Epithelial cell of proximal tubule (primary cell): ENCODE data around the gene ACSL5. TPM values are rescaled to one million over a fixed set of nuclear protein-coding genes. Genes with fewer than 3 reads are reported as not detected.

ENCODE experiments used
- DNase-seq: peaks from one replicate; pipeline ENCODE4 v3.0.0-alpha.2; 2011; ENCODE audit warnings: low read depth
- H3K4me3 ChIP-seq: 2 replicates; pipeline ENCODE4 v1.5.1; 2011; ENCODE audit warnings: low read depth, mild to moderate bottlenecking, low read length
- total RNA-seq: library from RNA; depleted of rRNA; stranded (reverse); fragments of >200 nt; gene quantifications from 2 replicates; pipeline ENCODE4 v1.2.3, GENCODE V29; 2015
- TF ChIP-seq, protein P1 (sequence below): conservative IDR thresholded peaks from 2 replicates; pipeline ENCODE4 v1.5.1; 2012; ENCODE audit warnings: low read depth, mild to moderate bottlenecking, low read length

ACSL5 gene
- total RNA-seq, 1 donor from 2014 or later: 3.1 TPM

DNA sequence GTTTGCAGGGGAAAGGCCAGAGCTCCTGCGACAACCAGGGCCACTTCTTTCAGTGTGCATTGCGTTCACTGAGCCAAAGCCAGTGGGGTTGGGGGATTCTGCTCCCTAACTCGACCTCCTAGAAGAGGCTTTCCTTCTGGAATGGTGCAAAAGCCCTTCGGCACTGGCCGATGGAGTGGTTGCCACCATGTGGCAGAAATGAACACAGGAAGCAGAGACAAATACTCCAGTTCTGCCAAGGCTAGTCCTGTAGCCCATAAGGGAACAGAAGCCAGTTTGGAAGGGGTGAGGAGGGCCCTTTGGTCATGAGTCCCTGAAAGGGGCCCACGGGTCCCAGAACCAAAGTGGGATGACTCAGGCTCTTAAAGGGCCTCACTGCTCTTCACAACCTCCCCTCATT lies 29.7 kb upstream of the ACSL5 start:
- DNase-seq: no peak
- TF ChIP-seq, protein P1, sequence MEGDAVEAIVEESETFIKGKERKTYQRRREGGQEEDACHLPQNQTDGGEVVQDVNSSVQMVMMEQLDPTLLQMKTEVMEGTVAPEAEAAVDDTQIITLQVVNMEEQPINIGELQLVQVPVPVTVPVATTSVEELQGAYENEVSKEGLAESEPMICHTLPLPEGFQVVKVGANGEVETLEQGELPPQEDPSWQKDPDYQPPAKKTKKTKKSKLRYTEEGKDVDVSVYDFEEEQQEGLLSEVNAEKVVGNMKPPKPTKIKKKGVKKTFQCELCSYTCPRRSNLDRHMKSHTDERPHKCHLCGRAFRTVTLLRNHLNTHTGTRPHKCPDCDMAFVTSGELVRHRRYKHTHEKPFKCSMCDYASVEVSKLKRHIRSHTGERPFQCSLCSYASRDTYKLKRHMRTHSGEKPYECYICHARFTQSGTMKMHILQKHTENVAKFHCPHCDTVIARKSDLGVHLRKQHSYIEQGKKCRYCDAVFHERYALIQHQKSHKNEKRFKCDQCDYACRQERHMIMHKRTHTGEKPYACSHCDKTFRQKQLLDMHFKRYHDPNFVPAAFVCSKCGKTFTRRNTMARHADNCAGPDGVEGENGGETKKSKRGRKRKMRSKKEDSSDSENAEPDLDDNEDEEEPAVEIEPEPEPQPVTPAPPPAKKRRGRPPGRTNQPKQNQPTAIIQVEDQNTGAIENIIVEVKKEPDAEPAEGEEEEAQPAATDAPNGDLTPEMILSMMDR: no peak
- no peak overlapping the region for H3K4me3 ChIP-seq

GRCh38 chr10:112345202-112345601 lies 28.7 kb upstream of the ACSL5 start:
- TF ChIP-seq, protein P1: no peak
- H3K4me3 ChIP-seq: no peak overlapping the region
- DNase-seq: no peak

- no peak overlapping the region for H3K4me3 ChIP-seq
- no peak for DNase-seq
- TF ChIP-seq, protein P1: no peak
Measured at GRCh38 chr10:112345743-112346142, 28.2 kb upstream of the ACSL5 start.

GRCh38 chr10:112346774-112347173 lies 27.1 kb upstream of the ACSL5 start:
- TF ChIP-seq, protein P1: no peak
- no peak for DNase-seq
- H3K4me3 ChIP-seq: no peak overlapping the region

DNA sequence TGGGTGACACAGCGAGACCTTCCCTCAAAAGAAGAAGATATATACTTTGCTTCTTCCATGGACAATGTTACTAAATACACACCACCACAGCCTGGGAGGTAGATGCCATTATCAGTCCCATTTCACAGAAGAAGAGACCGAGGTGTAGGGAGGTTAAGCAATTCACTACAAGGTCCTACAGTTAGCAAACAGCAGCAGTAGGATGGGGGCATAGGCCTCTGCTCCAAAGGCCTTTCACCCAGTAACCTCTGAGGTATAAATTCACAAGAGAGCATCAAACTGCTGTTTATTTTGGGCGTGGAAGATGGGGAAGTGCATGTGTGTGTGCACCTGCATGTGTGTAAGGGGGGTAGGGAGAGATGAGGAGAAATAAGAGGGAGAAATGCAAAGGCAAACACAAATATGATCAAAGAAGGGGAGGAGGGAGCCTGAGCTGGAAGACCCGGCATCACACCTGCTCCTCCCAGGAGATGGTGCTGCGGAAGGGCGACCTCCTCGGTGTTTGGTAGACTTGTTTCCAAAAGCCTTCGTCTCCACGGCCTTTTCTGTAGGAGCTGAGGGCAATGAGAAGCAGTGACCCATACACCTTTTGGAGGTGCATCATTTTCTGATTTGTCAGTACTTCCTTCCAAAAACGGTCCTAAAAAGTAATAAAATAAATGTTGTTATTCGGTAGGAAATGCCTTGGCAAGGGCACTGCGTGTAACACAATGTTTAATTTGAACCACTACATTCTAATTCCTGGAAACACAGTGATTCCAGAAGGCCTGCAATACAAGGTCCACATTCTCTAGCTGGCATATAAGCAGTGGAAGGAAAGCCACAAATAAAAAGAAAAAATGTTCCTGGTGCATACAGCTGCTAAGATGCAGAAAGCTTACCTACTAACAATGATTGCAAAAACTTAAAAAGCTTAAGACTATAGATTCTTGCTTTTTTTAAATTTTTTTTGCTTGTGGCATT lies 25.9 kb upstream of the ACSL5 start:
- TF ChIP-seq, protein P1: no peak
- DNase-seq: no peak
- H3K4me3 ChIP-seq: no peak overlapping the region

DNA sequence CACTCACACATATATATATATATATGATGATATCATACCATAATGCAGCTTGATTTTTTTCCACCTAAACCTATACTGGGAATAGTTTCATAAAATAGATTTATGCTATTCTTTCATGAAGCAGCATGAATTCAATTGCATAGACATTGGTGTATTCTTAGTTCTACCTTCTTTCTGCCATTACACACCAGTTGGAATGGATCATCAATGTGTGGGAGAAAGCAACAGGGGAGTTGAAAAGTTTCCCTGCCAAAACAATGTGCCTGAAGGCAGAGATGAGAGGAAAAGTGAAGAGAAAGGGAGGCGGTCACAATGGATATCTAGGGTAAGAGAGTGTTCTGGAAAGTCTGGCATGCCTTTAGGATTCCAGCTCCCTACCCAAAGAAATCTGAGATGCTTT lies 25.2 kb upstream of the ACSL5 start:
- TF ChIP-seq, protein P1: no peak
- no peak for DNase-seq
- H3K4me3 ChIP-seq: no peak overlapping the region
